ENCODE data around the gene GNAZ. TPM values are rescaled to one million over a fixed set of nuclear protein-coding genes. Genes with fewer than 3 reads are reported as not detected.

The GNAZ gene
- total RNA-seq, 1 experiment from 2014 or later, result 11.1 TPM

DNA sequence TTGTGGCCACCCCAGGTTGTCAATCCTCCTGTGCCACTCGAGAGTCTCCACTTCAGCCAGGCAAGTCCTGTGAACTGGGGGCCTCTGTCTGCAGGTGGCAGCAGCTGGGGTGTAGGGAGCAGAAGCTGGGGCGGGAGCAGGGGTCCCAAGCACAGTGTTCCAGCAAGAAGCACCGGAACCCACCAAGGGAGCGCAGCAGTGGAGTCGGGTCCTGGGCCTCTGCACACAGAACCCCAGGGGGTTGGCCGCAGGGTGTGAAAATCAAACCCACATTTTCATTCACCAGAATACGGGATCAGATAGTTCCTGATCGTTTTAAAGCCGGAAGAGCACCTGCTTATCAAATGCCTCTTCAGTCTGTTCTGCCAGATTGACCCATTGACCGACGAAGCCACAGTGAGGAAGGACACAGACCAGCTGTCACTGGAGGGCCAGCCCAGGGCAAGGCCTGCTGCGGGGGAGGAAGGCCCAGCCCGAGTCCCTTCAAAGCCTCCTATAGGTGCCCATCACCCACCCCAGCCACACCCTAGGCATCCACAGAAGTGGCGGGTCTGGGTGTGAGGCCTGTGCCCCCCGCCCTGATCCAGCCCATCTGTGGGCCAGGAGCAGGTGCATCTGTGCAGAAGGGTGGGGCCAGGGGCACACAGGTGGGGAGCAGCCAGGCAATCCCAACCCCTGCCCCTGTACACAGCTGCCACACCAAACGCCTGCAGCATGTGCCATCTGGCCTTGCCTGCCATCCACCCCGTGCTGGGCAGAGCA, 37.3 kb downstream of the GNAZ start:
- no peak for ATAC-seq
- Histone ChIP-seq H3K9ac (ENCODE audit: low read length) (no peak overlapping the region), H3K4me3 (replicated peaks in 1 of 2; ENCODE audit: low read depth in 1 of 2, low read length in 2 of 2) (no peak overlapping the region), H2AFZ (ENCODE audit: low read depth, low read length, poor library complexity, severe bottlenecking) (no peak overlapping the region), H3K79me2 (ENCODE audit: insufficient read depth, low read length) (no peaks in the 10 kb centered on the region), H4K20me1 (ENCODE audit: insufficient read depth) (no peaks in the 10 kb centered on the region), H3K36me3 (ENCODE audit: control insufficient read depth in 1 of 2, insufficient read depth in 2 of 2, low read length in 2 of 2) (no peaks in the 10 kb centered on the region), H3K4me1 (ENCODE audit: control insufficient read depth in 1 of 2, insufficient read depth in 2 of 2, low read length in 2 of 2) (peaks cover 0 to 6% of the 10 kb centered on the region in 2 experiments; a peak in 1 of 4 replicates), H3K9me3 (ENCODE audit: control insufficient read depth in 1 of 2, insufficient read depth in 1 of 2, low read depth in 1 of 2, low read length in 2 of 2) (no peaks in the 10 kb centered on the region), H3K4me2 (ENCODE audit: low read length) (no peak overlapping the region), H3K27ac (ENCODE audit: low read depth, low read length) (no peak overlapping the region), H3K9me2 (ENCODE audit: insufficient read depth) (no peaks in the 10 kb centered on the region), H3K27me3 (ENCODE audit: insufficient read depth, low read length) (no peaks in the 10 kb centered on the region)
- BruUV-seq (replicated peaks), result no TSS peak
- TF ChIP-seq SIN3A (IDR thresholded peaks at IDR 0.05; ENCODE audit: low read depth) (no peak), RAD21 (IDR thresholded peaks at IDR 0.05; ENCODE audit: low read depth) (no peak), YY1 (IDR thresholded peaks at IDR 0.05; ENCODE audit: extremely low read depth, insufficient replicate concordance, low read depth, low read length) (no peak), MAX (IDR thresholded peaks at IDR 0.05) (no peak), ATF3 (IDR thresholded peaks at IDR 0.05) (no peak), CTCF (IDR thresholded peaks at IDR 0.05 in 2 of 3, conservative IDR thresholded peaks at IDR 0.05 in 1 of 3; ENCODE audit: borderline replicate concordance in 1 of 3, insufficient read depth in 1 of 3, low read depth in 2 of 3, low read length in 2 of 3) (no peak), EZH2phosphoT487 (IDR thresholded peaks at IDR 0.05; ENCODE audit: borderline replicate concordance) (no peak), TCF7L2 (IDR thresholded peaks at IDR 0.05; ENCODE audit: borderline replicate concordance, extremely low read depth, insufficient read depth, insufficient read length) (no peak), CBX3 (IDR thresholded peaks at IDR 0.05; ENCODE audit: low read depth) (no peak), FOSL1 (IDR thresholded peaks at IDR 0.05; ENCODE audit: low read depth) (no peak), EGR1 (IDR thresholded peaks at IDR 0.05; ENCODE audit: low read depth) (no peak), ZNF274 (IDR thresholded peaks at IDR 0.05; ENCODE audit: low read depth, low read length) (no peak), SP1 (IDR thresholded peaks at IDR 0.05; ENCODE audit: low read depth) (no peak), ELF1 (IDR thresholded peaks at IDR 0.05; ENCODE audit: borderline replicate concordance, low read depth) (no peak), JUND (IDR thresholded peaks at IDR 0.05) (no peak)
- POLR2A ChIA-PET, result no interaction called here
- RAD21 ChIA-PET (ENCODE audit: low non-redundant PET in 1 of 2, low total read pairs in 2 of 2, uncharacterized antibody in 2 of 2, unreplicated experiment in 2 of 2), result no interaction called here
- no peak for DNase-seq (ENCODE audit: low read depth, low spot score)
- CTCF ChIA-PET, result interaction anchor here (1.3 kb wide), 1 partner anchor 148 kb away, joined by 3 read pairs; no protein-coding TSS in a partner anchor
- intact Hi-C loops (cut with micrococcal nuclease), result no loop called here

Data from HCT116 (cell line).